Liver (tissue), 2 donors: ENCODE results near the gene ERMAP.

Source experiments
- TF ChIP-seq, protein P1 (sequence below): fragments of 150-350 bp; IDR thresholded peaks from 2 replicates; pipeline ENCODE4 v1.5.1; 2017; ENCODE audit warnings: improper control_type of control experiment, low read depth, low read length; ENCODE audit not compliant: missing input control
- TF ChIP-seq, protein P2 (sequence below): IDR thresholded peaks from 2 replicates; pipeline ENCODE4 v1.6.1; 2016; ENCODE audit warnings: antibody characterized with exemption, mild to moderate bottlenecking
- donor health status: healthy.

GRCh38 chr1:42786097-42786496 is 30.8 kb upstream of the ERMAP start:
- TF ChIP-seq, protein P1, sequence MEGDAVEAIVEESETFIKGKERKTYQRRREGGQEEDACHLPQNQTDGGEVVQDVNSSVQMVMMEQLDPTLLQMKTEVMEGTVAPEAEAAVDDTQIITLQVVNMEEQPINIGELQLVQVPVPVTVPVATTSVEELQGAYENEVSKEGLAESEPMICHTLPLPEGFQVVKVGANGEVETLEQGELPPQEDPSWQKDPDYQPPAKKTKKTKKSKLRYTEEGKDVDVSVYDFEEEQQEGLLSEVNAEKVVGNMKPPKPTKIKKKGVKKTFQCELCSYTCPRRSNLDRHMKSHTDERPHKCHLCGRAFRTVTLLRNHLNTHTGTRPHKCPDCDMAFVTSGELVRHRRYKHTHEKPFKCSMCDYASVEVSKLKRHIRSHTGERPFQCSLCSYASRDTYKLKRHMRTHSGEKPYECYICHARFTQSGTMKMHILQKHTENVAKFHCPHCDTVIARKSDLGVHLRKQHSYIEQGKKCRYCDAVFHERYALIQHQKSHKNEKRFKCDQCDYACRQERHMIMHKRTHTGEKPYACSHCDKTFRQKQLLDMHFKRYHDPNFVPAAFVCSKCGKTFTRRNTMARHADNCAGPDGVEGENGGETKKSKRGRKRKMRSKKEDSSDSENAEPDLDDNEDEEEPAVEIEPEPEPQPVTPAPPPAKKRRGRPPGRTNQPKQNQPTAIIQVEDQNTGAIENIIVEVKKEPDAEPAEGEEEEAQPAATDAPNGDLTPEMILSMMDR = no peak
- TF ChIP-seq, protein P2, sequence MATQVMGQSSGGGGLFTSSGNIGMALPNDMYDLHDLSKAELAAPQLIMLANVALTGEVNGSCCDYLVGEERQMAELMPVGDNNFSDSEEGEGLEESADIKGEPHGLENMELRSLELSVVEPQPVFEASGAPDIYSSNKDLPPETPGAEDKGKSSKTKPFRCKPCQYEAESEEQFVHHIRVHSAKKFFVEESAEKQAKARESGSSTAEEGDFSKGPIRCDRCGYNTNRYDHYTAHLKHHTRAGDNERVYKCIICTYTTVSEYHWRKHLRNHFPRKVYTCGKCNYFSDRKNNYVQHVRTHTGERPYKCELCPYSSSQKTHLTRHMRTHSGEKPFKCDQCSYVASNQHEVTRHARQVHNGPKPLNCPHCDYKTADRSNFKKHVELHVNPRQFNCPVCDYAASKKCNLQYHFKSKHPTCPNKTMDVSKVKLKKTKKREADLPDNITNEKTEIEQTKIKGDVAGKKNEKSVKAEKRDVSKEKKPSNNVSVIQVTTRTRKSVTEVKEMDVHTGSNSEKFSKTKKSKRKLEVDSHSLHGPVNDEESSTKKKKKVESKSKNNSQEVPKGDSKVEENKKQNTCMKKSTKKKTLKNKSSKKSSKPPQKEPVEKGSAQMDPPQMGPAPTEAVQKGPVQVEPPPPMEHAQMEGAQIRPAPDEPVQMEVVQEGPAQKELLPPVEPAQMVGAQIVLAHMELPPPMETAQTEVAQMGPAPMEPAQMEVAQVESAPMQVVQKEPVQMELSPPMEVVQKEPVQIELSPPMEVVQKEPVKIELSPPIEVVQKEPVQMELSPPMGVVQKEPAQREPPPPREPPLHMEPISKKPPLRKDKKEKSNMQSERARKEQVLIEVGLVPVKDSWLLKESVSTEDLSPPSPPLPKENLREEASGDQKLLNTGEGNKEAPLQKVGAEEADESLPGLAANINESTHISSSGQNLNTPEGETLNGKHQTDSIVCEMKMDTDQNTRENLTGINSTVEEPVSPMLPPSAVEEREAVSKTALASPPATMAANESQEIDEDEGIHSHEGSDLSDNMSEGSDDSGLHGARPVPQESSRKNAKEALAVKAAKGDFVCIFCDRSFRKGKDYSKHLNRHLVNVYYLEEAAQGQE = no peak
